Fibroblast of mammary gland (primary cell): Measurements from ENCODE around the gene PIWIL4.

Experiments used
- DNase-seq: peaks from one replicate; pipeline ENCODE4 v3.0.0-alpha.2; 2010; ENCODE audit warnings: low read depth
- H3K4me3 ChIP-seq: 2 replicates; pipeline ENCODE4 v1.5.1; 2011; ENCODE audit warnings: low read depth, mild to moderate bottlenecking, low read length, moderate library complexity; ENCODE audit not compliant: control insufficient read depth
- CTCF ChIP-seq: conservative IDR thresholded peaks from 2 replicates; pipeline ENCODE4 v1.5.1; 2011; ENCODE audit warnings: low read depth, low read length, inconsistent platforms; ENCODE audit not compliant: control insufficient read depth, insufficient read depth

PIWIL4 gene

GRCh38 chr11:94590352-94591041 lies 23.3 kb downstream of the PIWIL4 start:
- H3K4me3 ChIP-seq = no peak overlapping the region
- no peak for DNase-seq
- TF ChIP-seq CTCF = no peak

- peak; percentile 61 for DNase-seq
- no peak overlapping the region for H3K4me3 ChIP-seq
- no peak for TF ChIP-seq CTCF
These were observed 25.9 kb downstream of the PIWIL4 start for GRCh38 chr11:94593030-94593429.

- no peak overlapping the region for H3K4me3 ChIP-seq
- TF ChIP-seq CTCF = no peak
- DNase-seq = no peak
These were observed 27.9 kb downstream of the PIWIL4 start for GRCh38 chr11:94595076-94595475.

- no peak for DNase-seq
- TF ChIP-seq CTCF = no peak
- H3K4me3 ChIP-seq = no peak overlapping the region
These were observed 30.7 kb downstream of the PIWIL4 start for GRCh38 chr11:94597896-94598295.

GRCh38 chr11:94599510-94599909 lies 32.3 kb downstream of the PIWIL4 start:
- no peak overlapping the region for H3K4me3 ChIP-seq
- no peak for TF ChIP-seq CTCF
- DNase-seq = no peak

- peak; percentile 91 for DNase-seq
- no peak overlapping the region for H3K4me3 ChIP-seq
- peak; percentile 74 for TF ChIP-seq CTCF
These were observed 35.5 kb downstream of the PIWIL4 start for GRCh38 chr11:94602430-94603372.
